ENCODE results near the gene YWHAQ. TPM values are rescaled to one million over a fixed set of nuclear protein-coding genes. Genes with fewer than 3 reads are reported as not detected.

Gene YWHAQ
- total RNA-seq, 1 donor from 2014 or later = 408 TPM

DNA sequence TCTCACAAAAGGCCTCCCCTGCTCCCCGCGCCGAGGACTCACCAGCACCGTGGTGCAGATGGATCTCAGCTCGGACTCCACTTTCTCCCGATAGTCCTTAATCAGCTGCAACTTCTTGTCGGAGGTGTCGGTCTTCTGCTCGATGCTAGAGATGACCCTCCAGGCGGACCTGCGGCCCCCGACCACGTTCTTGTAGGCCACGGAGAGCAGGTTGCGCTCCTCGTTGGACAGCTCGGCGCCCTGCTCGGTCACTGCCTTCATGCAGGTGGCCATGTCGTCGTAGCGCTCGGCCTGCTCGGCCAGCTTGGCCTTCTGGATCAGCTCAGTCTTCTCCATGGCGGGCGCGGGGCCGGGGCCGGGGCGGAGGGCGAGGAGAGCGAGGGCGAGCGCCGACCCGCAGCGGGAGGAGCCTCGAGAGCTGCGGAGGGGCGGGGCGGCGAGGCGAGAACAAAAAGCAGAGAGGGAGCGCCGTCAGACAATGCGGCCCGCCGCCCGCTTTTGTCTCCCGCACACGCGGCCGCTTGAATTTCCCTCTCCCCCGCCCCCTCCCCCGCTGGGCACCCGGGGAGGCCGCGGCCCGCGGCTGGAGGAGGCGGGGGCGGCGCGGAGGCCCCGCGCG is 571 bp downstream of the YWHAQ start:
- TF ChIP-seq EZH2 (IDR thresholded peaks at IDR 0.05; ENCODE audit: insufficient read depth, low read length) = no peak
- TF ChIP-seq, protein P1, sequence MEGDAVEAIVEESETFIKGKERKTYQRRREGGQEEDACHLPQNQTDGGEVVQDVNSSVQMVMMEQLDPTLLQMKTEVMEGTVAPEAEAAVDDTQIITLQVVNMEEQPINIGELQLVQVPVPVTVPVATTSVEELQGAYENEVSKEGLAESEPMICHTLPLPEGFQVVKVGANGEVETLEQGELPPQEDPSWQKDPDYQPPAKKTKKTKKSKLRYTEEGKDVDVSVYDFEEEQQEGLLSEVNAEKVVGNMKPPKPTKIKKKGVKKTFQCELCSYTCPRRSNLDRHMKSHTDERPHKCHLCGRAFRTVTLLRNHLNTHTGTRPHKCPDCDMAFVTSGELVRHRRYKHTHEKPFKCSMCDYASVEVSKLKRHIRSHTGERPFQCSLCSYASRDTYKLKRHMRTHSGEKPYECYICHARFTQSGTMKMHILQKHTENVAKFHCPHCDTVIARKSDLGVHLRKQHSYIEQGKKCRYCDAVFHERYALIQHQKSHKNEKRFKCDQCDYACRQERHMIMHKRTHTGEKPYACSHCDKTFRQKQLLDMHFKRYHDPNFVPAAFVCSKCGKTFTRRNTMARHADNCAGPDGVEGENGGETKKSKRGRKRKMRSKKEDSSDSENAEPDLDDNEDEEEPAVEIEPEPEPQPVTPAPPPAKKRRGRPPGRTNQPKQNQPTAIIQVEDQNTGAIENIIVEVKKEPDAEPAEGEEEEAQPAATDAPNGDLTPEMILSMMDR (IDR thresholded peaks at IDR 0.05; ENCODE audit: insufficient read depth, low read depth, low read length) = no peak
- Mint-ChIP-seq H3K27me3 (ENCODE audit: low read depth, unreplicated experiment) (peaks cover 2% of the 10 kb centered on the region), H3K4me1 (ENCODE audit: low read depth, unreplicated experiment) (peaks cover 49% of the 10 kb centered on the region), H3K36me3 (ENCODE audit: low read depth, unreplicated experiment) (peaks cover 18% of the 10 kb centered on the region), H3K9me3 (ENCODE audit: unreplicated experiment) (no peaks in the 10 kb centered on the region), H3K4me3 (ENCODE audit: unreplicated experiment) (peak overlapping the region; percentile 97), H3K27ac (ENCODE audit: unreplicated experiment) (peak overlapping the region; percentile 82)
- Histone ChIP-seq H3K27me3 (ENCODE audit: insufficient read depth, low read length) (no peaks in the 10 kb centered on the region), H3K9me3 (ENCODE audit: insufficient read depth, low read depth, low read length) (no peaks in the 10 kb centered on the region), H3K36me3 (ENCODE audit: insufficient read depth, low read length) (peaks cover 28% of the 10 kb centered on the region), H3K27ac (ENCODE audit: low read depth, low read length) (peak overlapping the region; percentile 83), H4K20me1 (ENCODE audit: insufficient read depth, low read length) (peaks cover 50% of the 10 kb centered on the region), H2AFZ (ENCODE audit: low read depth, low read length) (no peak overlapping the region), H3K9ac (ENCODE audit: low read length) (peak overlapping the region; percentile 97), H3K4me3 (ENCODE audit: insufficient read depth, low read depth, low read length) (peak overlapping the region; percentile 97), H3K79me2 (ENCODE audit: insufficient read depth, low read length) (peaks cover 52% of the 10 kb centered on the region), H3K4me2 (ENCODE audit: low read length) (peak overlapping the region; percentile 96), H3K4me1 (ENCODE audit: insufficient read depth, low read length) (peaks cover 25% of the 10 kb centered on the region)
- DNase-seq (ENCODE audit: low read depth) (no peak), FAIRE-seq (no peak)

DNA sequence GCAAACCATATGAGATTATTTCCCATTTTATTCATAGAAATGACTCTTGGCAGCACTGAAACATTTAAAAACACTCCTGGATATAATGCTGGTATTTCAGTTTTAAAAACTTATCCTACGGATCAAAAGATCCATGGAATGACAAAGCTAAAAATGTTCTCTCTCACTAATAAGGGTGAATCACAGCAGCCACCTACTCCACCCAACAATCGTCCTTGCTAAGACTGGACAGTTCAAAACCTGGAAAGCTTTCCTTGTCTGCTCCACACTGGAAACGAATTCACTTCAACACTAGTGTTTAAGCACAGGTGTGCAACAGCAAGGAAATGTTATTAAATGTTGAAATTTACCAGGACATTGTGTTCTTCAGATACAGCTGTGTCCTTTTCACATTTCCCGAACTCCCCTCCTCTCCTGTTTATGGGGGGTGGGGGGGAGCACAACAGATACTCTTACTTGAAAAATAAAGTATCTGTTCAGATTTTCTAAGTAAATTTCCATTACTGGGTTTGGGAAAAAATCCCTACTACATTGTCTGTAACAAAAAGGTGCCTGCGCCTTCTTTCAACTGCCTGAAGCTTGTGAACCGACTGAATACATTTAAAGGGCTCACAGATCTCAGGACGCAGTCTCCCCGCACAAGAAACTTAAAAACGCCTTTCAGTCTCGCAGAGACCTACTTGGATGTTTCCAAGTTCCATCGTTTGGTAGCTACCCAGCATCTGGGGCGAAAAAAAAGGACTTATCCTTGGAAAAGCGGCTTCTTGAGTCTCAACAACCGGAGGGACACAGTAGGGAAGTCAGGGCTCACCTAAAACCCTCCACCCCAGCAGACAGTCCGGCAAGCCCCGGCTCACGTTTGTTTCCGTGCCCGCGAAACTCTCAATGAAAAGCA is 1.3 kb downstream of the YWHAQ start:
- Mint-ChIP-seq H3K27me3 (ENCODE audit: low read depth, unreplicated experiment) (peaks cover 1% of the 10 kb centered on the region), H3K4me1 (ENCODE audit: low read depth, unreplicated experiment) (peaks cover 50% of the 10 kb centered on the region), H3K27ac (ENCODE audit: unreplicated experiment) (peak overlapping the region; percentile 82), H3K9me3 (ENCODE audit: unreplicated experiment) (no peaks in the 10 kb centered on the region), H3K36me3 (ENCODE audit: low read depth, unreplicated experiment) (peaks cover 18% of the 10 kb centered on the region), H3K4me3 (ENCODE audit: unreplicated experiment) (peak overlapping the region; percentile 97)
- Histone ChIP-seq H3K9ac (ENCODE audit: low read length) (peak overlapping the region; percentile 97), H4K20me1 (ENCODE audit: insufficient read depth, low read length) (peaks cover 57% of the 10 kb centered on the region), H3K27ac (ENCODE audit: low read depth, low read length) (peak overlapping the region; percentile 83), H3K4me2 (ENCODE audit: low read length) (peak overlapping the region; percentile 96), H3K36me3 (ENCODE audit: insufficient read depth, low read length) (peaks cover 28% of the 10 kb centered on the region), H3K79me2 (ENCODE audit: insufficient read depth, low read length) (peaks cover 60% of the 10 kb centered on the region), H3K4me1 (ENCODE audit: insufficient read depth, low read length) (peaks cover 25% of the 10 kb centered on the region), H3K9me3 (ENCODE audit: insufficient read depth, low read depth, low read length) (no peaks in the 10 kb centered on the region), H2AFZ (ENCODE audit: low read depth, low read length) (no peak overlapping the region), H3K4me3 (ENCODE audit: insufficient read depth, low read depth, low read length) (peak overlapping the region; percentile 97), H3K27me3 (ENCODE audit: insufficient read depth, low read length) (no peaks in the 10 kb centered on the region)
- FAIRE-seq = no peak
- DNase-seq (ENCODE audit: low read depth) = peak; percentile 49
- TF ChIP-seq, protein P1 (IDR thresholded peaks at IDR 0.05; ENCODE audit: insufficient read depth, low read depth, low read length) = no peak
- TF ChIP-seq EZH2 (IDR thresholded peaks at IDR 0.05; ENCODE audit: insufficient read depth, low read length) = no peak

Measured in astrocyte (in vitro differentiated cells and primary cell).